CD14-positive monocyte (primary cell): ENCODE results near the gene ANKS6. TPM values are rescaled to one million over a fixed set of nuclear protein-coding genes. Genes with fewer than 3 reads are reported as not detected.

Experiments
- DNase-seq, 3 donors: peaks; one replicate each; pipeline ENCODE4 v3.0.0-alpha.2; 2011 to 2022
- H2AFZ ChIP-seq: 2 replicates; pipeline ENCODE4 v1.6.0; 2012; ENCODE audit warnings: mild to moderate bottlenecking, low read depth, low read length, inconsistent platforms; ENCODE audit not compliant: insufficient read depth, poor library complexity, severe bottlenecking
- H3K27ac ChIP-seq, 2 donors: 1 replicate in 1 of 2; 2 replicates in 1 of 2; pipeline ENCODE4 v1.5.1; 2012 to 2013; ENCODE audit warnings: low read length in 2 of 2, control low read depth in 1 of 2, inconsistent platforms in 1 of 2, low read depth in 1 of 2, mild to moderate bottlenecking in 1 of 2
- H3K27me3 ChIP-seq, 2 donors: one replicate each; pipeline versions ENCODE4 v1.6.0 to v1.6.1; 2011 to 2013; ENCODE audit warnings: low read length in 2 of 2; ENCODE audit not compliant: control insufficient read depth in 2 of 2, insufficient read depth in 2 of 2
- H3K36me3 ChIP-seq, 2 donors: replicated peaks in 1 of 2; 1 replicate in 1 of 2; 2 replicates in 1 of 2; pipeline versions ENCODE4 v1.5.1 to v1.6.1; 2012 to 2013; ENCODE audit warnings: low read length in 2 of 2, control low read depth in 1 of 2, inconsistent platforms in 1 of 2, mild to moderate bottlenecking in 1 of 2; ENCODE audit not compliant: insufficient read depth in 2 of 2, control insufficient read depth in 1 of 2
- H3K4me1 ChIP-seq, 2 donors: 1 replicate in 1 of 2; 2 replicates in 1 of 2; pipeline versions ENCODE4 v1.5.1 to v1.6.1; 2012 to 2013; ENCODE audit warnings: low read length in 2 of 2, control low read depth in 1 of 2, inconsistent platforms in 1 of 2, mild to moderate bottlenecking in 1 of 2, moderate library complexity in 1 of 2; ENCODE audit not compliant: insufficient read depth in 2 of 2, control insufficient read depth in 1 of 2
- H3K4me2 ChIP-seq: replicated peaks from 2 replicates; pipeline ENCODE3; 2012; ENCODE audit warnings: low read length, moderate library complexity, mild to moderate bottlenecking; ENCODE audit not compliant: poor library complexity, severe bottlenecking; ENCODE audit errors: extremely low read depth
- H3K4me3 ChIP-seq, 3 experiments: fragments of 200-600 bp in 1 of 3; sonication (generic) in 1 of 3; replicated peaks in 1 of 3; 1 replicate in 2 of 3; 2 replicates in 1 of 3; pipeline ENCODE4 v1.5.1; 2011 to 2013; ENCODE audit warnings: low read length in 3 of 3, mild to moderate bottlenecking in 3 of 3, control low read depth in 2 of 3, low read depth in 2 of 3, inconsistent platforms in 1 of 3, moderate library complexity in 1 of 3
- H3K79me2 ChIP-seq: 2 replicates; pipeline ENCODE4 v1.6.0; 2012; ENCODE audit warnings: mild to moderate bottlenecking, control low read depth, inconsistent platforms, low read length, moderate library complexity; ENCODE audit not compliant: insufficient read depth
- H3K9ac ChIP-seq: 2 replicates; pipeline ENCODE4 v1.6.0; 2017; ENCODE audit warnings: low read length, mild to moderate bottlenecking; ENCODE audit not compliant: insufficient read depth, poor library complexity, severe bottlenecking
- H3K9me3 ChIP-seq, 2 donors: replicated peaks in 1 of 2; 1 replicate in 1 of 2; 2 replicates in 1 of 2; pipeline versions ENCODE4 v1.5.1 to v1.6.1; 2012 to 2013; ENCODE audit warnings: low read length in 2 of 2, control low read depth in 1 of 2; ENCODE audit not compliant: control insufficient read depth in 1 of 2, insufficient read depth in 1 of 2
- H4K20me1 ChIP-seq: 2 replicates; pipeline ENCODE4 v1.6.0; 2012; ENCODE audit warnings: mild to moderate bottlenecking, low read length, control low read depth, moderate library complexity; ENCODE audit not compliant: insufficient read depth
- H3K27ac Mint-ChIP-seq, 7 donors: one replicate each; pipeline ENCODE4 v1.8.0; 2020; ENCODE audit warnings: mild to moderate bottlenecking in 7 of 7, mixed read lengths in 7 of 7, moderate library complexity in 6 of 7, inconsistent platforms in 2 of 7
- H3K27me3 Mint-ChIP-seq, 3 donors: one replicate each; pipeline ENCODE4 v1.8.0; 2021 to 2022; ENCODE audit warnings: low read depth in 3 of 3, mild to moderate bottlenecking in 3 of 3, mixed read lengths in 3 of 3, moderate library complexity in 3 of 3, inconsistent platforms in 1 of 3
- H3K36me3 Mint-ChIP-seq, 2 donors: one replicate each; pipeline ENCODE4 v1.8.0; 2020; ENCODE audit warnings: mixed read lengths in 2 of 2, inconsistent platforms in 1 of 2, mild to moderate bottlenecking in 1 of 2
- H3K4me1 Mint-ChIP-seq: one replicate; pipeline ENCODE4 v1.8.0; 2020; ENCODE audit warnings: mild to moderate bottlenecking, mixed read lengths
- H3K4me3 Mint-ChIP-seq, 2 donors: one replicate each; pipeline ENCODE4 v1.8.0; 2020; ENCODE audit warnings: mild to moderate bottlenecking in 2 of 2, mixed read lengths in 2 of 2, moderate library complexity in 1 of 2
- H3K9me3 Mint-ChIP-seq, 7 donors: one replicate each; pipeline ENCODE4 v1.8.0; 2020 to 2022; ENCODE audit warnings: mixed read lengths in 7 of 7, mild to moderate bottlenecking in 6 of 7, moderate library complexity in 6 of 7, inconsistent platforms in 2 of 7
- WGBS: methylation state at CpG from one replicate; pipeline ENCODE4 v1.1.5; 2013; ENCODE audit warnings: missing lambda C conversion rate; ENCODE audit not compliant: insufficient coverage; 5-methylcytosine and 5-hydroxymethylcytosine counted together
- intact Hi-C, 2 donors: fragments of 100-400 bp; cut with micrococcal nuclease; formaldehyde crosslinking; loops; one replicate each; pipeline versions ENCODE4 v1.15.0 to v1.15.1; 2023
- polyA plus RNA-seq, 3 donors: library from polyadenylated mRNA; depleted of rRNA in 1 of 3; unstranded in 2 of 3; stranded (reverse) in 1 of 3; fragments of 300-500 nt in 2 of 3; fragments of >200 nt in 1 of 3; fragmentation: Illumina TruSeq in 2 of 3; gene quantifications; 1 replicate in 2 of 3; 2 replicates in 1 of 3; pipeline ENCODE4 v1.2.3, GENCODE V29; 2012 to 2021
- TF ChIP-seq, protein P1 (sequence below): fragments of 200-600 bp; IDR thresholded peaks from one replicate; pipeline ENCODE4 v1.8.0; 2022; ENCODE audit warnings: antibody characterized with exemption, mild to moderate bottlenecking

ANKS6 gene
- polyA plus RNA-seq, 3 donors, result 0.20 to 1.5 (median 0.56) TPM

DNA sequence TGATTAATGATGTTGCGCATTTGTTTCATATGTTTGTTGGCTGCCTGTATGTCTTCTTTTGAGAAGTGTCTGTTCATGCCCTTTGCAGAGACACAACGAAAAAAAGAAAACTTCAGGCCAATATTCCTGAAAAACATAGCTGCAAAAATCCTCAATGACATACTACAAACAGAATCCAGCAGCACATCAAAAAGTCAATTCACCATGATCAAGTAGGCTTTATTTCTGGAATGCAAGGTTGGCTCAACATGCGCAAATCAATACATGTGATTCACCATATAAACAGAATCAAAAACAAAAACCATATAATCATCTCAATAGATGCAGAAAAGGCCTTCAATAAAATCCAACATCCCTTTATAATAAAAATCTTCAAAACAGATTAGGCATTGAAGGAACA is 1.9 kb upstream of the ANKS6 start:
- Histone ChIP-seq H2AFZ (no peak overlapping the region), H3K9ac (no peak overlapping the region), H4K20me1 (no peaks in the 10 kb centered on the region), H3K4me3 (no peak overlapping the region), H3K36me3 (no peaks in the 10 kb centered on the region), H3K27me3 (peaks cover 8 to 17% of the 10 kb centered on the region in 2 donors), H3K4me2 (no peak overlapping the region), H3K79me2 (no peaks in the 10 kb centered on the region), H3K4me1 (peaks cover 5 to 14% of the 10 kb centered on the region in 2 donors), H3K27ac (no peak overlapping the region), H3K9me3 (peaks cover 10 to 12% of the 10 kb centered on the region in 2 donors)
- TF ChIP-seq, protein P1, sequence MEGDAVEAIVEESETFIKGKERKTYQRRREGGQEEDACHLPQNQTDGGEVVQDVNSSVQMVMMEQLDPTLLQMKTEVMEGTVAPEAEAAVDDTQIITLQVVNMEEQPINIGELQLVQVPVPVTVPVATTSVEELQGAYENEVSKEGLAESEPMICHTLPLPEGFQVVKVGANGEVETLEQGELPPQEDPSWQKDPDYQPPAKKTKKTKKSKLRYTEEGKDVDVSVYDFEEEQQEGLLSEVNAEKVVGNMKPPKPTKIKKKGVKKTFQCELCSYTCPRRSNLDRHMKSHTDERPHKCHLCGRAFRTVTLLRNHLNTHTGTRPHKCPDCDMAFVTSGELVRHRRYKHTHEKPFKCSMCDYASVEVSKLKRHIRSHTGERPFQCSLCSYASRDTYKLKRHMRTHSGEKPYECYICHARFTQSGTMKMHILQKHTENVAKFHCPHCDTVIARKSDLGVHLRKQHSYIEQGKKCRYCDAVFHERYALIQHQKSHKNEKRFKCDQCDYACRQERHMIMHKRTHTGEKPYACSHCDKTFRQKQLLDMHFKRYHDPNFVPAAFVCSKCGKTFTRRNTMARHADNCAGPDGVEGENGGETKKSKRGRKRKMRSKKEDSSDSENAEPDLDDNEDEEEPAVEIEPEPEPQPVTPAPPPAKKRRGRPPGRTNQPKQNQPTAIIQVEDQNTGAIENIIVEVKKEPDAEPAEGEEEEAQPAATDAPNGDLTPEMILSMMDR, result no peak
- intact Hi-C loops, result no loop called here
- peaks cover 0 to 5% of the 10 kb centered on the region in 2 donors for H3K36me3 Mint-ChIP-seq
- H3K9me3 Mint-ChIP-seq, result peaks cover 3 to 21% (median 17%) of the 10 kb centered on the region in 7 donors
- peaks cover 29 to 35% (median 32%) of the 10 kb centered on the region in 3 donors for H3K27me3 Mint-ChIP-seq
- DNase-seq, result no peak
- H3K27ac Mint-ChIP-seq, result no peak overlapping the region
- peaks cover 14% of the 10 kb centered on the region for H3K4me1 Mint-ChIP-seq
- peak overlapping the region in 1 of 2 donors; percentile 65 for H3K4me3 Mint-ChIP-seq
- no CpG with 5 or more reads among the region's 3 CpGs for WGBS

DNA sequence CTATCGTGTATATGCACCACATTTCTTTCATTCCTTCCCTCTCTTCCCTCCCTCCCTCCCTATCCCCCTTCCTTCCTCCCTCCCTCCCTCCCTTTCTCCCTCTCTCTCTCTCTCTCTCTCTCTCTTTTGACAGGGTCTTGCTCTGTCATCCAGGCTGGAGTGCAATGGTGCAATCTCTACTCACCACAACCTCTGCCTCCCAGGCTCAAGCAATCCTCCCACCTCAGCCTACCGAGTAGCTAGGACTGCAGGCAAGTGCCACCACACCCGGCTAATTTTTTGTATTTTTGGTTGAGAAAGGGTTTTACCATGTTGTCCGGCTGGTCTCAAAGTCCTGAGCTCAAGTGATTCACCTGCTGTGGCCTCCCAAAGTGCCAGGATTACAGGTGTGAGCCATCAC is 1.1 kb upstream of the ANKS6 start:
- Mint-ChIP-seq H3K4me3 (peak overlapping the region; percentile 65 to 91), H3K4me1 (peaks cover 14% of the 10 kb centered on the region), H3K27ac (no peak overlapping the region), H3K9me3 (peaks cover 3 to 21% (median 17%) of the 10 kb centered on the region in 7 donors), H3K36me3 (peaks cover 0 to 5% of the 10 kb centered on the region in 2 donors), H3K27me3 (peaks cover 27 to 34% (median 29%) of the 10 kb centered on the region in 3 donors)
- TF ChIP-seq, protein P1, result no peak
- no peak overlapping the region for H3K9ac ChIP-seq
- H4K20me1 ChIP-seq, result no peaks in the 10 kb centered on the region
- no peak overlapping the region for H3K4me2 ChIP-seq
- no peak overlapping the region for H3K4me3 ChIP-seq
- peaks cover 10 to 12% of the 10 kb centered on the region in 2 donors for H3K9me3 ChIP-seq
- intact Hi-C loops, result no loop called here
- DNase-seq, result no peak
- WGBS, result 83% methylated on average over 2 of the region's 4 CpGs
- peaks cover 5 to 14% of the 10 kb centered on the region in 2 donors for H3K4me1 ChIP-seq
- peaks cover 8 to 16% of the 10 kb centered on the region in 2 donors for H3K27me3 ChIP-seq
- H2AFZ ChIP-seq, result no peak overlapping the region
- H3K27ac ChIP-seq, result no peak overlapping the region
- H3K79me2 ChIP-seq, result no peaks in the 10 kb centered on the region
- no peaks in the 10 kb centered on the region for H3K36me3 ChIP-seq
